HCT116 (cell line): ENCODE results near the gene UAP1L1. TPM values are rescaled to one million over a fixed set of nuclear protein-coding genes. Genes with fewer than 3 reads are reported as not detected.
A peak's percentile ranks its signal among the peaks of the same experiment; 100 is the strongest.

Experiments used
- ATAC-seq: fragments of 200-7000 bp; cut with Tn5 transposase; 2 replicates; pipeline ENCODE4 v1.9.1; 2020; ENCODE audit warnings: mild to moderate bottlenecking, moderate library complexity
- BruUV-seq: library from RNA; stranded (reverse); fragments of 400-500 nt; replicated peaks from 2 replicates; lab custom pipeline; 2021; lab: Mats Ljungman, UMichigan
- CTCF ChIA-PET: fragments of 300-600 bp; sonication (Branson Sonifier 250); formaldehyde crosslinking; loops from one replicate; lab custom pipeline; 2021; ENCODE audit warnings: antibody characterized with exemption; lab: Charles Lee
- POLR2A ChIA-PET: fragments of 300-600, 350-600 bp; sonication (Branson Sonifier 250); formaldehyde crosslinking; loops from one replicate; lab custom pipeline; 2021; ENCODE audit warnings: antibody characterized with exemption; lab: Charles Lee
- RAD21 ChIA-PET, 2 experiments: fragments of 300-600 bp; sonication (Branson Sonifier 250); formaldehyde crosslinking; loops; one replicate each; lab custom pipeline; 2023; ENCODE audit warnings: low total read pairs in 2 of 2; ENCODE audit not compliant: uncharacterized antibody in 2 of 2, unreplicated experiment in 2 of 2, low non-redundant PET in 1 of 2; lab: Charles Lee
- DNase-seq: peaks from one replicate; pipeline ENCODE4 v3.0.0-alpha.2; 2010; ENCODE audit warnings: low read depth, low spot score
- H2AFZ ChIP-seq: fragments of 200-600 bp; shearing (Covaris generic), sonication (generic); 2 replicates; pipeline ENCODE4 v1.6.1; 2017; ENCODE audit warnings: low read depth, mixed run types, mixed read lengths, antibody characterized with exemption, low read length; ENCODE audit not compliant: poor library complexity, severe bottlenecking
- H3K27ac ChIP-seq: 2 replicates; pipeline ENCODE4 v1.5.1; 2012; ENCODE audit warnings: low read depth, low read length
- H3K27me3 ChIP-seq: fragments of 200-600 bp; sonication (generic); 2 replicates; pipeline ENCODE4 v1.6.1; 2016; ENCODE audit warnings: mixed run types, low read length, mixed read lengths; ENCODE audit not compliant: insufficient read depth
- H3K36me3 ChIP-seq, 2 experiments: fragments of 200-500 bp in 1 of 2; fragments of 200-600 bp in 1 of 2; sonication (Bioruptor generic) in 1 of 2; sonication (generic) in 1 of 2; 2 replicates each; pipeline versions ENCODE4 v1.5.1 to v1.6.1; 2014 to 2016; ENCODE audit warnings: low read length in 2 of 2, inconsistent platforms in 1 of 2, mixed read lengths in 1 of 2, mixed run types in 1 of 2; ENCODE audit not compliant: insufficient read depth in 2 of 2, control insufficient read depth in 1 of 2
- H3K4me1 ChIP-seq, 2 experiments: fragments of 200-600 bp in 1 of 2; sonication (generic) in 1 of 2; 2 replicates each; pipeline versions ENCODE4 v1.5.1 to v1.6.1; 2012 to 2017; ENCODE audit warnings: low read length in 2 of 2, inconsistent platforms in 1 of 2, mild to moderate bottlenecking in 1 of 2, mixed read lengths in 1 of 2, mixed run types in 1 of 2, moderate library complexity in 1 of 2; ENCODE audit not compliant: insufficient read depth in 2 of 2, control insufficient read depth in 1 of 2
- H3K4me2 ChIP-seq: fragments of 200-600 bp; sonication (generic); 2 replicates; pipeline ENCODE4 v1.6.1; 2017; ENCODE audit warnings: mixed run types, low read length, mixed read lengths
- H3K4me3 ChIP-seq, 2 experiments: fragments of 200-600 bp in 1 of 2; sonication (generic) in 1 of 2; replicated peaks in 1 of 2; 2 replicates each; pipeline ENCODE4 v1.5.1; 2011 to 2016; ENCODE audit warnings: low read length in 2 of 2, control low read depth in 1 of 2, low read depth in 1 of 2, mild to moderate bottlenecking in 1 of 2, mixed read lengths in 1 of 2, mixed run types in 1 of 2
- H3K79me2 ChIP-seq: fragments of 200-600 bp; sonication (generic); 2 replicates; pipeline ENCODE4 v1.6.1; 2017; ENCODE audit warnings: mild to moderate bottlenecking, mixed run types, low read length, moderate library complexity, mixed read lengths; ENCODE audit not compliant: insufficient read depth
- H3K9ac ChIP-seq: fragments of 200-600 bp; sonication (generic); 2 replicates; pipeline ENCODE4 v1.6.1; 2016; ENCODE audit warnings: low read length, mixed read lengths
- H3K9me2 ChIP-seq: fragments of 200-600 bp; sonication (generic), shearing (Covaris generic); 2 replicates; pipeline ENCODE4 v1.6.1; 2017; ENCODE audit warnings: mixed run types, mild to moderate bottlenecking, moderate library complexity; ENCODE audit not compliant: insufficient read depth
- H3K9me3 ChIP-seq, 2 experiments: fragments of 200-500 bp in 1 of 2; fragments of 200-600 bp in 1 of 2; sonication (Bioruptor generic) in 1 of 2; sonication (generic) in 1 of 2; 2 replicates each; pipeline ENCODE4 v1.6.1; 2014 to 2017; ENCODE audit warnings: low read length in 2 of 2, mixed read lengths in 2 of 2, inconsistent platforms in 1 of 2, low read depth in 1 of 2, mild to moderate bottlenecking in 1 of 2, mixed run types in 1 of 2, moderate library complexity in 1 of 2; ENCODE audit not compliant: control insufficient read depth in 1 of 2, insufficient read depth in 1 of 2
- H4K20me1 ChIP-seq: fragments of 200-600 bp; sonication (generic), shearing (Covaris generic); 2 replicates; pipeline ENCODE4 v1.6.1; 2017; ENCODE audit warnings: mixed run types, mild to moderate bottlenecking, moderate library complexity; ENCODE audit not compliant: insufficient read depth
- CTCF ChIP-seq, 3 experiments: fragments of 200-600 bp in 1 of 3; sonication (generic) in 1 of 3; IDR thresholded peaks in 2 of 3; conservative IDR thresholded peaks in 1 of 3; 2 replicates each; pipeline ENCODE4 v1.5.1; 2012 to 2017; ENCODE audit warnings: low read depth in 2 of 3, low read length in 2 of 3, antibody characterized with exemption in 1 of 3, borderline replicate concordance in 1 of 3, control low read depth in 1 of 3, mild to moderate bottlenecking in 1 of 3, mixed read lengths in 1 of 3, mixed run types in 1 of 3, moderate library complexity in 1 of 3; ENCODE audit not compliant: insufficient read depth in 1 of 3
- FOSL1 ChIP-seq: IDR thresholded peaks from 2 replicates; pipeline ENCODE4 v1.6.1; 2012; ENCODE audit warnings: low read depth
- MAX ChIP-seq: IDR thresholded peaks from 2 replicates; pipeline ENCODE4 v1.6.1; 2012
- POLR2A ChIP-seq: IDR thresholded peaks from 2 replicates; pipeline ENCODE4 v1.7.0; 2011; ENCODE audit warnings: borderline replicate concordance; ENCODE audit not compliant: insufficient read depth, insufficient read length; ENCODE audit errors: extremely low read depth
- intact Hi-C: fragments of 100-400 bp; cut with micrococcal nuclease; formaldehyde crosslinking; loops from 2 replicates; pipeline ENCODE4 v1.10.0; 2022
- total RNA-seq: library from RNA; stranded (reverse); gene quantifications from one replicate; pipeline ENCODE4 v1.2.1, GENCODE V29; 2021; ENCODE audit not compliant: unreplicated experiment

The UAP1L1 gene
- total RNA-seq, 1 experiment from 2014 or later, result 11.0 TPM

- TF ChIP-seq MAX, result no peak
These were observed 7.0 kb upstream of the UAP1L1 start, which contains the start of gene SAPCD2 (continued) for GRCh38 chr9:137070201-137070905.

- Histone ChIP-seq H3K9ac (peak overlapping the region; percentile 89), H3K4me1 (peaks cover 24 to 42% of the 10 kb centered on the region in 2 experiments), H3K9me2 (no peaks in the 10 kb centered on the region), H3K36me3 (no peaks in the 10 kb centered on the region; a peak in 1 of 4 replicates), H3K4me2 (peak overlapping the region; percentile 93), H3K4me3 (peak overlapping the region; percentile 80 to 82), H3K27ac (peak overlapping the region; percentile 64), H3K27me3 (no peaks in the 10 kb centered on the region), H3K9me3 (no peaks in the 10 kb centered on the region), H3K79me2 (peaks cover 42% of the 10 kb centered on the region), H2AFZ (no peak overlapping the region), H4K20me1 (no peaks in the 10 kb centered on the region; the same call in 1 of the 2 replicates)
- intact Hi-C loops, result no loop called here
- DNase-seq (no peak), ATAC-seq (peak; percentile 29)
- RAD21 ChIA-PET, result interaction anchor here in 1 of 2 experiments (0.5 to 1.2 kb wide), 4 partner anchors 24 to 685 kb away, joined by 3 to 11 read pairs (median 4); no protein-coding TSS in a partner anchor
- POLR2A ChIA-PET, result interaction anchor here (0.9 to 5.1 kb wide), 4 partner anchors 11 to 170 kb away, joined by 3 to 43 read pairs (median 4); partner anchors contain the start of genes MAN1B1 and TUBB4B
- CTCF ChIA-PET, result interaction anchor here (1.5 to 4.7 kb wide), 7 partner anchors 12 to 156 kb away, joined by 6 to 49 read pairs (median 7); partner anchors contain the start of genes MAN1B1, NPDC1 and RNF224
- peak; percentile 45 for TF ChIP-seq POLR2A
- TF ChIP-seq FOSL1, result no peak
- TF ChIP-seq CTCF (IDR thresholded peaks at IDR 0.05 in 2 of 3, conservative IDR thresholded peaks at IDR 0.05 in 1 of 3; ENCODE audit: borderline replicate concordance in 1 of 3, insufficient read depth in 1 of 3, low read depth in 2 of 3, low read length in 2 of 3), result 0 out of 6 replicates have a peak, but pooled peaks of 1 of the 3 experiments have one; percentile 14
- TSS peak; percentile 87 for BruUV-seq
These were observed 6.4 kb upstream of the UAP1L1 start for GRCh38 chr9:137070906-137071275.
